OCI-LY7 (cell line): ENCODE results near the gene SAFB2. TPM values are rescaled to one million over a fixed set of nuclear protein-coding genes. Genes with fewer than 3 reads are reported as not detected.

Experiments
- BruUV-seq: library from RNA; stranded (reverse); fragments of 400-500 nt; replicated peaks from 2 replicates; lab custom pipeline; 2021; lab: Mats Ljungman, UMichigan
- CTCF ChIA-PET: fragments of 300-600 bp; sonication (Branson Sonifier 250); formaldehyde crosslinking; loops from one replicate; lab custom pipeline; 2022; ENCODE audit warnings: antibody characterized with exemption; ENCODE audit not compliant: unreplicated experiment; lab: Charles Lee
- POLR2A ChIA-PET: fragments of 300-600 bp; sonication (Branson Sonifier 250); formaldehyde crosslinking; loops from one replicate; lab custom pipeline; 2022; ENCODE audit warnings: antibody characterized with exemption; lab: Charles Lee
- DNase-seq: peaks from one replicate; pipeline ENCODE4 v3.0.0-alpha.2; 2015; ENCODE audit warnings: low spot score
- H2AFZ ChIP-seq: fragments of 200-600 bp; sonication (generic), shearing (Covaris generic); 2 replicates; pipeline ENCODE4 v1.6.1; 2014; ENCODE audit warnings: mild to moderate bottlenecking, antibody characterized with exemption, low read length, moderate library complexity
- H3K27ac ChIP-seq: fragments of 200-600 bp; sonication (generic); 2 replicates; pipeline ENCODE4 v1.5.1; 2014; ENCODE audit warnings: mixed run types, low read depth, mild to moderate bottlenecking, moderate library complexity, low read length, inconsistent platforms; ENCODE audit not compliant: poor library complexity, severe bottlenecking
- H3K36me3 ChIP-seq: fragments of 200-600 bp; sonication (generic); 2 replicates; pipeline ENCODE4 v1.6.1; 2014; ENCODE audit warnings: mild to moderate bottlenecking, antibody characterized with exemption, low read length, moderate library complexity, mixed read lengths; ENCODE audit not compliant: insufficient read depth
- H3K4me1 ChIP-seq: fragments of 200-600 bp; sonication (generic); 2 replicates; pipeline ENCODE4 v1.5.1; 2014; ENCODE audit warnings: mild to moderate bottlenecking, low read length; ENCODE audit not compliant: insufficient read depth, poor library complexity, severe bottlenecking
- H3K4me2 ChIP-seq: fragments of 200-600 bp; sonication (generic); 2 replicates; pipeline ENCODE4 v1.6.1; 2014; ENCODE audit warnings: mild to moderate bottlenecking, low read length
- H3K4me3 ChIP-seq: fragments of 200-600 bp; sonication (generic); 2 replicates; pipeline ENCODE4 v1.5.1; 2014; ENCODE audit warnings: mild to moderate bottlenecking, low read depth, low read length; ENCODE audit not compliant: poor library complexity, severe bottlenecking
- H3K79me2 ChIP-seq: fragments of 200-600 bp; sonication (generic); 2 replicates; pipeline ENCODE4 v1.6.1; 2016; ENCODE audit warnings: low read depth, mild to moderate bottlenecking, low read length, moderate library complexity, mixed read lengths; ENCODE audit not compliant: insufficient read depth
- H3K9me2 ChIP-seq: fragments of 200-600 bp; sonication (generic); 2 replicates; pipeline ENCODE4 v1.6.1; 2016; ENCODE audit warnings: mild to moderate bottlenecking, low read length, mixed read lengths; ENCODE audit not compliant: insufficient read depth
- H3K9me3 ChIP-seq: fragments of 200-600 bp; sonication (generic); 2 replicates; pipeline ENCODE4 v1.6.1; 2014; ENCODE audit warnings: mild to moderate bottlenecking, mixed run types, low read length, mixed read lengths
- H4K20me1 ChIP-seq: fragments of 200-600 bp; sonication (generic); 2 replicates; pipeline ENCODE4 v1.6.1; 2014; ENCODE audit warnings: mild to moderate bottlenecking, antibody characterized with exemption, low read length, moderate library complexity, mixed read lengths; ENCODE audit not compliant: insufficient read depth
- CTCF ChIP-seq: fragments of 200-600 bp; sonication (generic); conservative IDR thresholded peaks from 2 replicates; pipeline ENCODE4 v1.5.1; 2014; ENCODE audit warnings: mild to moderate bottlenecking, antibody characterized with exemption, low read length, moderate library complexity, mixed read lengths
- EZH2phosphoT487 ChIP-seq: fragments of 200-600 bp; sonication (generic); IDR thresholded peaks from 2 replicates; pipeline ENCODE4 v1.6.1; 2018; ENCODE audit warnings: low read depth, borderline replicate concordance, mild to moderate bottlenecking, mixed run types, antibody characterized with exemption, low read length, moderate library complexity, mixed read lengths
- intact Hi-C: fragments of 100-400 bp; cut with micrococcal nuclease; formaldehyde crosslinking; loops from one replicate; pipeline ENCODE4 v1.10.0; 2022; ENCODE audit not compliant: unreplicated experiment
- total RNA-seq, 2 experiments: library from RNA; depleted of rRNA in 1 of 2; stranded (reverse); fragments of >200 nt in 1 of 2; shearing (Covaris generic) in 1 of 2; gene quantifications; 2 replicates each; pipeline ENCODE4 v1.2.3, GENCODE V29; 2014 to 2022

The SAFB2 gene
- total RNA-seq, 2 experiments from 2014 or later = 52.8 to 111 TPM

GRCh38 chr19:5646703-5647102, 24.1 kb upstream of the SAFB2 start:
- no peak overlapping the region for H3K27ac ChIP-seq
- H3K79me2 ChIP-seq = peaks cover 47% of the 10 kb centered on the region
- H3K36me3 ChIP-seq = peaks cover 93% of the 10 kb centered on the region
- no peak overlapping the region for H3K4me2 ChIP-seq
- TF ChIP-seq EZH2phosphoT487 = no peak
- TF ChIP-seq CTCF = no peak
- DNase-seq = no peak
- H4K20me1 ChIP-seq = peaks cover 23% of the 10 kb centered on the region
- no peaks in the 10 kb centered on the region for H3K9me3 ChIP-seq
- no peaks in the 10 kb centered on the region for H3K9me2 ChIP-seq
- intact Hi-C loops = no loop called here
- ChIA-PET CTCF (no interaction called here), POLR2A (no interaction called here)
- no peaks in the 10 kb centered on the region for H3K4me1 ChIP-seq
- H3K4me3 ChIP-seq = no peak overlapping the region
- H2AFZ ChIP-seq = no peak overlapping the region
- BruUV-seq = no TSS peak

GRCh38 chr19:5645409-5645808, 22.8 kb upstream of the SAFB2 start:
- no TSS peak for BruUV-seq
- POLR2A ChIA-PET = no interaction called here
- H3K79me2 ChIP-seq = peaks cover 60% of the 10 kb centered on the region

GRCh38 chr19:5644037-5644436, 21.5 kb upstream of the SAFB2 start:
- Histone ChIP-seq H3K9me2 (no peaks in the 10 kb centered on the region), H3K9me3 (no peaks in the 10 kb centered on the region), H3K36me3 (peaks cover 87% of the 10 kb centered on the region), H4K20me1 (peaks cover 23% of the 10 kb centered on the region), H3K4me2 (no peak overlapping the region), H2AFZ (no peak overlapping the region), H3K79me2 (peaks cover 74% of the 10 kb centered on the region), H3K4me3 (no peak overlapping the region), H3K27ac (no peak overlapping the region), H3K4me1 (no peaks in the 10 kb centered on the region)
- no peak for TF ChIP-seq EZH2phosphoT487
- TF ChIP-seq CTCF = no peak
- ChIA-PET POLR2A (no interaction called here), CTCF (no interaction called here)
- intact Hi-C loops = no loop called here
- no TSS peak for BruUV-seq
- DNase-seq = no peak

More at GRCh38 chr19:5645409-5645808, 22.8 kb upstream of the SAFB2 start:
- DNase-seq = no peak
- no peak overlapping the region for H3K4me3 ChIP-seq
- no peaks in the 10 kb centered on the region for H3K4me1 ChIP-seq
- H4K20me1 ChIP-seq = peaks cover 23% of the 10 kb centered on the region
- H2AFZ ChIP-seq = no peak overlapping the region
- no peak overlapping the region for H3K27ac ChIP-seq
- no peaks in the 10 kb centered on the region for H3K9me3 ChIP-seq
- TF ChIP-seq EZH2phosphoT487 (no peak), CTCF (no peak)
- peaks cover 92% of the 10 kb centered on the region for H3K36me3 ChIP-seq
- no peaks in the 10 kb centered on the region for H3K9me2 ChIP-seq
- CTCF ChIA-PET = no interaction called here
- intact Hi-C loops = no loop called here
- no peak overlapping the region for H3K4me2 ChIP-seq
